ENCODE results near the gene ARHGAP6. TPM values are rescaled to one million over a fixed set of nuclear protein-coding genes. Genes with fewer than 3 reads are reported as not detected.

Gene ARHGAP6
- total and polyA plus RNA-seq, 2 of the 4 experiments (the other 2 are of a cell fraction) = 1.4 to 1.8 TPM

DNA sequence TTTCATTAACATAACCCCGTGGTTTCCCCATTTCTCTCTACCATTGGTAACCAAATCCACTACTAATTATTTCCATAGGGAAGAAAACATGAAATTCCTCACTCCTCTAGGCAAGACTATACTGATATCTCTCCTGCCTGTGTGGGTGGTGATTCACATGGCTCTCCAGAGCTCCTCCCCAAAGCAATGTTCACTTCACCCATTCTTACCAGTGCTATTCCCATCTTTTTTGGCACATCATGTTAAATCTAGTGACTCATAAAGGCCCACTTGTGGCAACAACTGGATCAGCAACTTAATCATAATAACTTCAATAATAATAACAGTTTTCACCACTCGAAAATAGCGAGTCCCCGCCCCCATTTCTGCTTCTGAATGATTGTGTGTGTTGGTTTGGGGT, 560.6 kb downstream of the ARHGAP6 start:
- WGBS, 2 experiments (ENCODE audit: extremely low coverage in 2 of 2, insufficient read length in 1 of 2) = no CpG with 5 or more reads among the region's 4 CpGs
- ATAC-seq (ENCODE audit: low read depth) = no peak
- DNase-seq = peak; percentile 54
- in situ Hi-C loops (cut with MboI; ENCODE audit: low sequenced_read_pairs) = no loop called here
- Histone ChIP-seq H4K5ac (ENCODE audit: low read depth, low read length) (no peak overlapping the region), H3K27me3 (ENCODE audit: control insufficient read depth, insufficient read depth, low read length) (no peaks in the 10 kb centered on the region), H3K4me3 (ENCODE audit: insufficient read depth, low read depth, low read length) (no peak overlapping the region), H3K4me2 (ENCODE audit: low read depth, low read length) (no peak overlapping the region), H3K79me1 (ENCODE audit: low read depth in 1 of 2, low read length in 2 of 2) (0 out of 4 replicates have a peak, but pooled peaks cover 0 to under 1% of the 10 kb centered on the region in 2 experiments), H3K18ac (ENCODE audit: low read depth, low read length) (no peak overlapping the region), H3K9me1 (ENCODE audit: insufficient read depth, low read length) (no peaks in the 10 kb centered on the region), H3K4me1 (ENCODE audit: control insufficient read depth, insufficient read depth, low read length) (0 out of 2 replicates have a peak, but pooled peaks cover under 1% of the 10 kb centered on the region), H3K27ac (ENCODE audit: insufficient read depth, low read length) (no peak overlapping the region), H2AK9ac (replicated peaks; ENCODE audit: low read depth, low read length, poor library complexity) (no peak overlapping the region), H3K36me3 (ENCODE audit: control insufficient read depth, insufficient read depth, low read length) (no peaks in the 10 kb centered on the region), H2BK20ac (ENCODE audit: low read depth, low read length) (no peak overlapping the region), H3K14ac (replicated peaks; ENCODE audit: low read depth, low read length) (no peak overlapping the region), H3K23ac (ENCODE audit: low read depth, low read length) (no peak overlapping the region), H2AFZ (replicated peaks; ENCODE audit: low read length, poor library complexity) (no peak overlapping the region), H4K91ac (ENCODE audit: insufficient read depth, low read depth, low read length) (no peak overlapping the region), H2AK5ac (ENCODE audit: low read depth, low read length) (no peak overlapping the region), H4K8ac (ENCODE audit: low read depth in 2 of 2, low read length in 2 of 2) (no peak overlapping the region), H3K4ac (ENCODE audit: low read depth, low read length) (no peak overlapping the region), H3K9me3 (ENCODE audit: control insufficient read depth, insufficient read depth, low read length) (no peaks in the 10 kb centered on the region), H3K56ac (ENCODE audit: extremely low read depth, insufficient read depth, low read length) (no peak overlapping the region), H4K20me1 (ENCODE audit: insufficient read depth, low read length) (no peaks in the 10 kb centered on the region), H2BK5ac (ENCODE audit: low read depth, low read length, poor library complexity, severe bottlenecking) (no peak overlapping the region), H3K9ac (ENCODE audit: low read depth, low read length) (no peak overlapping the region), H2BK15ac (ENCODE audit: low read depth, low read length) (no peak overlapping the region), H2BK120ac (ENCODE audit: low read depth, low read length) (no peak overlapping the region)
- ChIA-PET CTCF (no interaction called here), POLR2A (ENCODE audit: unreplicated experiment) (no interaction called here)
- TF ChIP-seq BHLHE40 (IDR thresholded peaks at IDR 0.05; ENCODE audit: low read depth, low read length) = no peak
- TF ChIP-seq, protein P1, sequence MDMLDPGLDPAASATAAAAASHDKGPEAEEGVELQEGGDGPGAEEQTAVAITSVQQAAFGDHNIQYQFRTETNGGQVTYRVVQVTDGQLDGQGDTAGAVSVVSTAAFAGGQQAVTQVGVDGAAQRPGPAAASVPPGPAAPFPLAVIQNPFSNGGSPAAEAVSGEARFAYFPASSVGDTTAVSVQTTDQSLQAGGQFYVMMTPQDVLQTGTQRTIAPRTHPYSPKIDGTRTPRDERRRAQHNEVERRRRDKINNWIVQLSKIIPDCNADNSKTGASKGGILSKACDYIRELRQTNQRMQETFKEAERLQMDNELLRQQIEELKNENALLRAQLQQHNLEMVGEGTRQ (IDR thresholded peaks at IDR 0.05; ENCODE audit: low read depth, low read length) = no peak
- no peak for TF ChIP-seq RCOR1 (IDR thresholded peaks at IDR 0.05; ENCODE audit: insufficient replicate concordance, low read length)
- TF ChIP-seq NFE2L2 (IDR thresholded peaks at IDR 0.05; ENCODE audit: low read depth, low read length) = no peak
- TF ChIP-seq MAFK (IDR thresholded peaks at IDR 0.05; ENCODE audit: low read depth, low read length) = no peak
- TF ChIP-seq FOS (IDR thresholded peaks at IDR 0.05; ENCODE audit: low read depth, low read length) = no peak
- TF ChIP-seq SMC3 (IDR thresholded peaks at IDR 0.05; ENCODE audit: low read depth, low read length) = no peak
- no peak for TF ChIP-seq CTCF (conservative IDR thresholded peaks at IDR 0.05; ENCODE audit: low read depth, low read length)
- TF ChIP-seq CHD1 (IDR thresholded peaks at IDR 0.05; ENCODE audit: low read depth, low read length) = no peak
- TF ChIP-seq, protein P2, sequence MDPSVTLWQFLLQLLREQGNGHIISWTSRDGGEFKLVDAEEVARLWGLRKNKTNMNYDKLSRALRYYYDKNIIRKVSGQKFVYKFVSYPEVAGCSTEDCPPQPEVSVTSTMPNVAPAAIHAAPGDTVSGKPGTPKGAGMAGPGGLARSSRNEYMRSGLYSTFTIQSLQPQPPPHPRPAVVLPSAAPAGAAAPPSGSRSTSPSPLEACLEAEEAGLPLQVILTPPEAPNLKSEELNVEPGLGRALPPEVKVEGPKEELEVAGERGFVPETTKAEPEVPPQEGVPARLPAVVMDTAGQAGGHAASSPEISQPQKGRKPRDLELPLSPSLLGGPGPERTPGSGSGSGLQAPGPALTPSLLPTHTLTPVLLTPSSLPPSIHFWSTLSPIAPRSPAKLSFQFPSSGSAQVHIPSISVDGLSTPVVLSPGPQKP (IDR thresholded peaks at IDR 0.05; ENCODE audit: borderline replicate concordance, low read depth, low read length) = no peak
- TF ChIP-seq CEBPB (IDR thresholded peaks at IDR 0.05; ENCODE audit: low read depth, low read length) = no peak
- TF ChIP-seq MAZ (IDR thresholded peaks at IDR 0.05; ENCODE audit: borderline replicate concordance, low read depth, low read length) = no peak
- TF ChIP-seq MXI1 (IDR thresholded peaks at IDR 0.05; ENCODE audit: borderline replicate concordance, low read depth, low read length) = no peak
- TF ChIP-seq RAD21 (IDR thresholded peaks at IDR 0.05; ENCODE audit: low read length) = no peak
- no peak for TF ChIP-seq RFX5 (IDR thresholded peaks at IDR 0.05; ENCODE audit: low read depth, low read length)
- TF ChIP-seq POLR2A (IDR thresholded peaks at IDR 0.05; ENCODE audit: low read depth, low read length) = no peak
- intact Hi-C loops (cut with micrococcal nuclease) = no loop called here
- dilution Hi-C loops (cut with HindIII; ENCODE audit: low sequenced_read_pairs, unreplicated experiment) = no loop called here
- BruUV-seq (replicated peaks) = no TSS peak
